Measurements from ENCODE around the gene SYVN1. TPM values are rescaled to one million over a fixed set of nuclear protein-coding genes. Genes with fewer than 3 reads are reported as not detected.

SYVN1 gene
- total RNA-seq, 1 donor from 2014 or later, result 69.0 TPM

DNA sequence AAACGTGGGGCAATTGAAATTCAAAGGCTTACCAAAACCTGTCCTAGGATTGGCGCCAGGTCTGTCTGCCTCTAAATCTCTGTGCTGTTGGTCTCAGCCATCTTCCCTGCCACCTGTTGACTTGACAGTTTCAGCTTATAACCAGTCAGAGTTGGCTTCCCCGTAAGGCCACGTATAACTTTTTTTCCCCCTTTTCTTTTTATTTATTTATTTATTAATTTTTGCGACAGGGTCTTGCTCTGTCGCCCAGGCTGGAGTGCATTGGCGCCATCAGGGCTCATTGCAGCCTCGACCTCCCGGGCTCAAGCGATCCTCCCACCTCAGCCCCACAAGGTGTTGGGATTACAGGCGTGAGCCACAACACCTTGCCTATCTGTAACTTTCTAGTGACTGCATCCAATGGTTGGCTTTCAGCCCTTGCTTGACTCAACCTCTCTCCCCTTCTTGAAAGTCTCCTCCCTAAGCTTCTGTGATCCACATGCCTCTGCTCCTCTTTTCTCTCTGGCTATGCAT is 1.4 kb upstream of the SYVN1 start:
- Histone ChIP-seq H3K4me3 (peak overlapping the region; percentile 95), H3K36me3 (peaks cover 22% of the 10 kb centered on the region), H3K9me3 (no peaks in the 10 kb centered on the region), H3K4me1 (peaks cover 24% of the 10 kb centered on the region), H3K27ac (peak overlapping the region; percentile 100), H3K27me3 (no peaks in the 10 kb centered on the region)
- intact Hi-C loops (cut with DNase I), result no loop called here
- TF ChIP-seq, protein P1, sequence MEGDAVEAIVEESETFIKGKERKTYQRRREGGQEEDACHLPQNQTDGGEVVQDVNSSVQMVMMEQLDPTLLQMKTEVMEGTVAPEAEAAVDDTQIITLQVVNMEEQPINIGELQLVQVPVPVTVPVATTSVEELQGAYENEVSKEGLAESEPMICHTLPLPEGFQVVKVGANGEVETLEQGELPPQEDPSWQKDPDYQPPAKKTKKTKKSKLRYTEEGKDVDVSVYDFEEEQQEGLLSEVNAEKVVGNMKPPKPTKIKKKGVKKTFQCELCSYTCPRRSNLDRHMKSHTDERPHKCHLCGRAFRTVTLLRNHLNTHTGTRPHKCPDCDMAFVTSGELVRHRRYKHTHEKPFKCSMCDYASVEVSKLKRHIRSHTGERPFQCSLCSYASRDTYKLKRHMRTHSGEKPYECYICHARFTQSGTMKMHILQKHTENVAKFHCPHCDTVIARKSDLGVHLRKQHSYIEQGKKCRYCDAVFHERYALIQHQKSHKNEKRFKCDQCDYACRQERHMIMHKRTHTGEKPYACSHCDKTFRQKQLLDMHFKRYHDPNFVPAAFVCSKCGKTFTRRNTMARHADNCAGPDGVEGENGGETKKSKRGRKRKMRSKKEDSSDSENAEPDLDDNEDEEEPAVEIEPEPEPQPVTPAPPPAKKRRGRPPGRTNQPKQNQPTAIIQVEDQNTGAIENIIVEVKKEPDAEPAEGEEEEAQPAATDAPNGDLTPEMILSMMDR (IDR thresholded peaks at IDR 0.05), result no peak
- ATAC-seq (no peak), DNase-seq (peak; percentile 43)

GRCh38 chr11:65134952-65135632 is 773 bp upstream of the SYVN1 start:
- peak; percentile 92 for ATAC-seq
- H3K4me1 ChIP-seq, result peaks cover 24% of the 10 kb centered on the region
- H3K36me3 ChIP-seq, result peaks cover 28% of the 10 kb centered on the region
- peak overlapping the region; percentile 100 for H3K27ac ChIP-seq
- intact Hi-C loops (cut with DNase I), result no loop called here
- H3K9me3 ChIP-seq, result no peaks in the 10 kb centered on the region
- TF ChIP-seq, protein P1 (IDR thresholded peaks at IDR 0.05), result no peak
- DNase-seq, result peak; percentile 95
- H3K27me3 ChIP-seq, result no peaks in the 10 kb centered on the region
- H3K4me3 ChIP-seq, result peak overlapping the region; percentile 95

DNA sequence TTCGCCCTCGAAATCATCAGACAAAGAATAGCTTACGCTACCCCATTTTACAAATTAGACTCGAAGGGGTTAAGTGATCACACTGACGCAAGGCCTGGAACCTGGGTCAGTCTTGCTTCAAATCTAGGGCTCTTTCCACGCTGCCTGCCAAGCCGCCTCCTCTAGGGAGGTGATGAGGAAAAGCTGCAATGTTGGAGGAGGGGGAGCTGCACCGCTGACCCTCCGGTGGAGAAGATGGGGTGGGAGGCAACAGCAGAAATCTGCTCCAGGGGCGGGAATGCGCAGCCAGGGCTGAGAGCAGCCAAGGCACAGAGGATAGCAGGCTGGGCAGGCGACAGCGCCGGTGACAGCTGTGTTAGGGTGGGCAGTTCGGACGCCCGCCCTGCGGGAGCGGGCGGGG is 595 bp downstream of the SYVN1 start:
- Histone ChIP-seq H3K4me1 (peaks cover 24% of the 10 kb centered on the region), H3K27me3 (no peaks in the 10 kb centered on the region), H3K9me3 (no peaks in the 10 kb centered on the region), H3K4me3 (peak overlapping the region; percentile 95), H3K36me3 (peaks cover 41% of the 10 kb centered on the region), H3K27ac (peak overlapping the region; percentile 100)
- peak; percentile 69 for DNase-seq
- intact Hi-C loops (cut with DNase I), result no loop called here
- TF ChIP-seq, protein P1 (IDR thresholded peaks at IDR 0.05), result no peak
- no peak for ATAC-seq

DNA sequence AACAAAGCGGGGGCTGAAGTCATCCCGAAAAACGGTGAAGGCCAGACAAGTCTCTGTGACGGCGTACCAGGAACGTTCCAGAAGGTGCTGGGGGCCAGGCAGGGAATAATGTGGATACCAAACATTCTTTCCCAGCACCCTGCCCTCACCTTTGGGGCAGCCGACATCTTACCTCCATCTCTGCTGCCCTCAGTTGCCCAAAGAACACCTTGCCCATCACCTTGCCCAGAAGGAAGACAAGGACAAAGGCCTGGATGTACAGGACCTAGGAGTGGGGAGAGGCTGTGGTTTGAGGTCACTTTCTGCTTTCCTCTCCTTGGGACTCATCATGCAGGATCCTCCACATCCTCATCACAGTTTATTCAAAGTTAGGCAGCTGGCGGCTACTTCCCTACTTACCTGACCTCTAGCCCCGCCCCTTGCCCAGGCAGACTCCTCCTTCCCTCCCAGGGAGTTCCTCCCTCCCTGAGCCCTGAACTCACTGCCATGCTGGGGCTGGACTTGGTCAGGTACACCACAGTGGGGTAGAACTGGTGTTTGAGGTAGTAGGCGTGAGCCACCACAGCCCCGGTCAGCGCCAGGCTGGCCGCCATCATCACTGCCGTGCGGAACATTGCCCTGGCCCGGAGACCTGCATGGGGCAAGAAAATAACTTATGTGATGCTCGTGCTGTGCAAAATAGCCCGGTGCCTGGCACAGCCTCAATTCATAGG is 1.2 kb downstream of the SYVN1 start:
- intact Hi-C loops (cut with DNase I), result no loop called here
- Histone ChIP-seq H3K4me3 (peak overlapping the region; percentile 95), H3K36me3 (peaks cover 47% of the 10 kb centered on the region), H3K9me3 (no peaks in the 10 kb centered on the region), H3K27me3 (no peaks in the 10 kb centered on the region), H3K4me1 (peaks cover 24% of the 10 kb centered on the region), H3K27ac (peak overlapping the region; percentile 100)
- DNase-seq (peak; percentile 87), ATAC-seq (peak; percentile 42)
- TF ChIP-seq, protein P1 (IDR thresholded peaks at IDR 0.05), result no peak

DNA sequence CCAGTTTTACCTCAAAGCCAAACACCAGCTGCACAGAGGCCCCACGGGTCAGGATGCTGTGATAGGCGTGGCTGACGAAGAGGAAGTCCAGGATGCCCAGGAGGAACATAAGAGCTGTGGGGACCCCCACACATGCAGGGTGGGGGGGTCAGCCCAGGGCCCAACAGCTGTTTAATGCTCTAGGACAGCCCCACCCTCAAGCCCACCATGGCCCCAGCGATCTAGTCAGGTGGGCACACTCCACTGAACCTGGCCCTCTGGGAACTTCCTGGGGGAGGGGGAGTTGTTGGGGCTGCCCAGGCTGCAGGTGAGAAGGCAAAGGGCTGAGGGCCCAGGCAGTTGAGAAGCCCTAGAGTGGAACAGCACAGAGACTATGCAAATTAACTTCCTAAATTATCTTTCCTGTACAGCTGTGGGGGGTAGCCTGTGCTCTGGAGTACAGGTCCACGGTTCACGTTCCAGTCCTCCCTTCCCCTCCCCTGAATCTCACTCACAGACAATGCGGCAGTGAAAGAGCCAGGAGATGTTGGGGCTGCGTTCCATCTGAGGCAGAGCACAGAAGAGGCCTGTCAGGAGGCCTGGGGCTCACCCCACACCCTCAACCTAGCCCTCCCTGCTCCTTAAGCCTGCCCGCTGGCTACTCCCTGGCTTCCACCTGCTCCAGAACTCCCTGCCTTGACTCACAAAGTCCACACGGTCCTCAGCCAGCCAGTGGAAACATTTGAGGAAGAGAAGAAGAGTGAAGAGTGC is 1.9 kb downstream of the SYVN1 start:
- Histone ChIP-seq H3K27ac (peak overlapping the region; percentile 1), H3K27me3 (no peaks in the 10 kb centered on the region), H3K4me1 (peaks cover 24% of the 10 kb centered on the region), H3K36me3 (peaks cover 54% of the 10 kb centered on the region), H3K9me3 (no peaks in the 10 kb centered on the region), H3K4me3 (peak overlapping the region; percentile 95)
- no peak for DNase-seq
- intact Hi-C loops (cut with DNase I), result no loop called here
- TF ChIP-seq, protein P1 (IDR thresholded peaks at IDR 0.05), result no peak
- no peak for ATAC-seq
